Hepatocyte (in vitro differentiated cells): Measurements from ENCODE around the gene NKAIN2.

Experiments used
- EZH2 ChIP-seq: fragments of 200-600 bp; sonication (generic); IDR thresholded peaks from 2 replicates; pipeline ENCODE4 v1.6.1; 2016; ENCODE audit warnings: antibody characterized with exemption, mild to moderate bottlenecking, borderline replicate concordance
- EZH2phosphoT487 ChIP-seq: fragments of 200-600 bp; sonication (generic); IDR thresholded peaks from one replicate; pipeline ENCODE4 v1.6.1; 2018; ENCODE audit warnings: antibody characterized with exemption, mild to moderate bottlenecking, low read depth, moderate library complexity; ENCODE audit not compliant: unreplicated experiment, severe bottlenecking
- TF ChIP-seq, protein P1 (sequence below): fragments of 200-600 bp; sonication (generic); IDR thresholded peaks from 2 replicates; pipeline ENCODE4 v1.5.1; 2016; ENCODE audit warnings: antibody characterized with exemption, mild to moderate bottlenecking; ENCODE audit not compliant: poor library complexity

DNA sequence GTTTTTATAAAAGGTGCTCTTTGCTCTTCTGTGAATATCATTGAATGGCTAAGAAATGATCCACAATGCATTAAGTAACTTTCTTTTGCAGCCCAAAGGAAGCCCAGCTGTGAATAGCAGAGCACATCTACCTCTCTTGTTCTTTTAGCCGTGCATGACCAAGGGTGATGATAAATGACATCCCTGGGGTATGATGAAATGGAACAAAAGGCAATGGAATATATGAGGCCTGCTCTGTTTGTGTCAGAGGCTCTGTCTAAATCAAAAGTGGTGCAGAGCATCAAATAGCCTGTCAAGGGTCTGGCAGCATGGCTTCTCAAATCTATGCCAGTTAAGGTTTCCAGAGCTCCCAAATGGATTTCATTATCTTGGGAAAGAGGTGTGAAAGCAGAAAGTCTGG, 796.0 kb downstream of the NKAIN2 start:
- TF ChIP-seq, protein P1, sequence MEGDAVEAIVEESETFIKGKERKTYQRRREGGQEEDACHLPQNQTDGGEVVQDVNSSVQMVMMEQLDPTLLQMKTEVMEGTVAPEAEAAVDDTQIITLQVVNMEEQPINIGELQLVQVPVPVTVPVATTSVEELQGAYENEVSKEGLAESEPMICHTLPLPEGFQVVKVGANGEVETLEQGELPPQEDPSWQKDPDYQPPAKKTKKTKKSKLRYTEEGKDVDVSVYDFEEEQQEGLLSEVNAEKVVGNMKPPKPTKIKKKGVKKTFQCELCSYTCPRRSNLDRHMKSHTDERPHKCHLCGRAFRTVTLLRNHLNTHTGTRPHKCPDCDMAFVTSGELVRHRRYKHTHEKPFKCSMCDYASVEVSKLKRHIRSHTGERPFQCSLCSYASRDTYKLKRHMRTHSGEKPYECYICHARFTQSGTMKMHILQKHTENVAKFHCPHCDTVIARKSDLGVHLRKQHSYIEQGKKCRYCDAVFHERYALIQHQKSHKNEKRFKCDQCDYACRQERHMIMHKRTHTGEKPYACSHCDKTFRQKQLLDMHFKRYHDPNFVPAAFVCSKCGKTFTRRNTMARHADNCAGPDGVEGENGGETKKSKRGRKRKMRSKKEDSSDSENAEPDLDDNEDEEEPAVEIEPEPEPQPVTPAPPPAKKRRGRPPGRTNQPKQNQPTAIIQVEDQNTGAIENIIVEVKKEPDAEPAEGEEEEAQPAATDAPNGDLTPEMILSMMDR, result no peak
- TF ChIP-seq EZH2 (no peak), EZH2phosphoT487 (no peak)
